ENCODE measurements around the gene TYW3. TPM values are rescaled to one million over a fixed set of nuclear protein-coding genes. Genes with fewer than 3 reads are reported as not detected.

The TYW3 gene
- total and polyA plus RNA-seq, 2 of the 8 experiments (the other 6 are each of a cell fraction or from before 2014, with no cell fraction given): 6.9 to 31.4 TPM

DNA sequence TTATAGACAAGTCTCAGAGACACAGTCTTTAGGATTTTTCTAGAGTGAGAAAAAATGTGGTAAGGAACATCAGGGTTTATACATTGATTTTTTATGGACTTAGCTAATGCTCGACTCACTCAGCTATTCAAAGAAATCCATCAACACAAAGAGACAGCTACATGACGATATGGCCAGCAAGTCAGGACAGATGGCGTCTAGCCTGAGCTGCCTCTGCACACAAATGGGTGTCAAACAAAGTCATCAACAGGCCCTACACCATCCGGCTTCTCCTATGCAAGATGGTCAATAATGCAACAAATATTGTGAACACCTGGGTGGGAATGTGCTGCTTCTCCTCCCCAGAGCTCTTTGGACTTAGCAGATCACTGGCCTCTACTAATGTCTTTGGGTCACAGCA, 46.0 kb upstream of the TYW3 start:
- H2AK5ac ChIP-seq (ENCODE audit: low read depth, low read length): no peak overlapping the region
- CTCF ChIA-PET (ENCODE audit: partially characterized antibody): interaction anchor here (1.0 to 1.5 kb wide), 6 partner anchors 12 to 736 kb away, joined by 3 to 4 read pairs (median 3); no protein-coding TSS in a partner anchor
- TF ChIP-seq SP1 (IDR thresholded peaks at IDR 0.05; ENCODE audit: low read depth, low read length) (no peak), FOSL1 (IDR thresholded peaks at IDR 0.05; ENCODE audit: insufficient read depth, low read depth, low read length) (no peak), TBP (IDR thresholded peaks at IDR 0.05; ENCODE audit: low read depth, low read length) (no peak), RXRA (IDR thresholded peaks at IDR 0.05; ENCODE audit: insufficient read depth, low read depth, low read length) (no peak), CTBP2 (IDR thresholded peaks at IDR 0.05; ENCODE audit: borderline replicate concordance, insufficient read depth, insufficient read length, low read length) (no peak), SIN3A (conservative IDR thresholded peaks at IDR 0.05 in 1 of 2, IDR thresholded peaks at IDR 0.05 in 1 of 2; ENCODE audit: low read depth in 1 of 2, low read length in 2 of 2) (no peak), E2F6 (IDR thresholded peaks at IDR 0.05) (no peak), BCL11A (IDR thresholded peaks at IDR 0.05; ENCODE audit: low read depth in 2 of 2, low read length in 2 of 2) (no peak), SRF (IDR thresholded peaks at IDR 0.05; ENCODE audit: low read depth, low read length) (no peak), YY1 (IDR thresholded peaks at IDR 0.05; ENCODE audit: low read depth, low read length) (no peak), CEBPB (IDR thresholded peaks at IDR 0.05; ENCODE audit: low read depth, low read length) (no peak), HDAC2 (IDR thresholded peaks at IDR 0.05; ENCODE audit: borderline replicate concordance in 1 of 2, low read depth in 2 of 2, low read length in 2 of 2) (no peak), RFX5 (IDR thresholded peaks at IDR 0.05; ENCODE audit: borderline replicate concordance, low read depth, low read length) (no peak)

More for the DNA sequence above, 46.0 kb upstream of the TYW3 start:
- H4K91ac ChIP-seq (replicated peaks; ENCODE audit: insufficient read length, low read length): no peak overlapping the region
- H3K14ac ChIP-seq (ENCODE audit: insufficient read length): no peak overlapping the region
- no peaks in the 10 kb centered on the region for H3K23me2 ChIP-seq (ENCODE audit: low read depth, low read length)
- POLR2A ChIA-PET (ENCODE audit: partially characterized antibody): no interaction called here
- H3K4me3 ChIP-seq (ENCODE audit: extremely low read depth in 1 of 4, insufficient read depth in 2 of 4, low read depth in 3 of 4, low read length in 4 of 4): no peak overlapping the region
- no peaks in the 10 kb centered on the region for H4K20me1 ChIP-seq (replicated peaks in 1 of 2; ENCODE audit: control insufficient read depth in 1 of 2, insufficient read depth in 2 of 2, low read length in 2 of 2)
- H2BK12ac ChIP-seq (ENCODE audit: low read depth, low read length): no peak overlapping the region
- no peak overlapping the region for H3K4ac ChIP-seq (replicated peaks; ENCODE audit: insufficient read length, low read depth, low read length)
- H3K36me3 ChIP-seq (ENCODE audit: control insufficient read depth in 2 of 4, insufficient read depth in 4 of 4, low read length in 3 of 4): no peaks in the 10 kb centered on the region
- no peaks in the 10 kb centered on the region for H3K27me3 ChIP-seq (replicated peaks in 1 of 4; ENCODE audit: control insufficient read depth in 3 of 4, extremely low read depth in 1 of 4, insufficient read depth in 3 of 4, low read length in 3 of 4)
- no peak overlapping the region for H3K9ac ChIP-seq (replicated peaks in 1 of 4; ENCODE audit: extremely low read depth in 1 of 4, low read depth in 3 of 4, low read length in 3 of 4)
- no peak overlapping the region for H3K56ac ChIP-seq (replicated peaks; ENCODE audit: insufficient read length, low read depth, low read length)
- no peak for FAIRE-seq
- no peak for DNase-seq (ENCODE audit: low read depth in 1 of 2, low spot score in 2 of 2)
- no peak overlapping the region for H3K27ac ChIP-seq (ENCODE audit: low read depth, low read length)
- no peak overlapping the region for H3K23ac ChIP-seq (ENCODE audit: insufficient read length)
- H3K4me1 ChIP-seq (replicated peaks in 1 of 4; ENCODE audit: control insufficient read depth in 3 of 4, insufficient read depth in 4 of 4, low read length in 3 of 4): no peaks in the 10 kb centered on the region; a peak in 2 of 7 replicates
- no peaks in the 10 kb centered on the region for H3K9me3 ChIP-seq (ENCODE audit: insufficient read depth in 2 of 2, low read depth in 1 of 2, low read length in 1 of 2)
- no peaks in the 10 kb centered on the region for H3K79me2 ChIP-seq (ENCODE audit: control insufficient read depth in 1 of 2, insufficient read depth in 2 of 2, low read length in 2 of 2)
- no peak overlapping the region for H2BK15ac ChIP-seq (ENCODE audit: low read length)
- WGBS, 2 experiments (ENCODE audit: extremely low coverage in 1 of 2, insufficient coverage in 1 of 2, insufficient read length in 1 of 2, insufficient replicate concordance in 2 of 2, low coverage in 1 of 2, low lambda C conversion rate in 2 of 2, missing lambda C conversion rate in 1 of 2): 90% methylated on average over 4 of the region's 4 CpGs; no CpG with 5 or more reads in 1 of the 2 experiments
- H3K79me1 ChIP-seq (ENCODE audit: low read depth, low read length): no peaks in the 10 kb centered on the region
- H2AFZ ChIP-seq (ENCODE audit: low read length): no peak overlapping the region
- no peak overlapping the region for H2BK120ac ChIP-seq (replicated peaks; ENCODE audit: low read depth, low read length)
- H4K5ac ChIP-seq (ENCODE audit: insufficient read length, low read depth, low read length): no peak overlapping the region
- no peak overlapping the region for H4K8ac ChIP-seq (ENCODE audit: extremely low read depth, insufficient read depth, low read length)
- H2BK20ac ChIP-seq (ENCODE audit: low read length): no peak overlapping the region
- H3K4me2 ChIP-seq (ENCODE audit: insufficient read depth in 1 of 2, low read depth in 2 of 2, low read length in 2 of 2): no peak overlapping the region
- no peak overlapping the region for H3K18ac ChIP-seq (ENCODE audit: extremely low read depth, low read length)
- no peak overlapping the region for H2BK5ac ChIP-seq (ENCODE audit: low read depth, low read length)
